Astrocyte of the spinal cord (primary cell): ENCODE results near the gene YEATS2.

ENCODE experiments used
- DNase-seq: peaks from one replicate; pipeline ENCODE4 v3.0.0; 2011; ENCODE audit warnings: low read depth, low spot score
- H3K4me3 ChIP-seq: 2 replicates; pipeline ENCODE4 v1.5.1; 2011; ENCODE audit warnings: low read depth, mild to moderate bottlenecking, low read length, moderate library complexity
- CTCF ChIP-seq: IDR thresholded peaks from 2 replicates; pipeline ENCODE4 v1.5.1; 2012; ENCODE audit warnings: low read depth, mild to moderate bottlenecking, low read length, inconsistent platforms
- in situ Hi-C: cut with HindIII; loops from 2 replicates; pipeline ENCODE4 v1.10.0; 2017; ENCODE audit warnings: low sequenced_read_pairs

YEATS2 gene

DNA sequence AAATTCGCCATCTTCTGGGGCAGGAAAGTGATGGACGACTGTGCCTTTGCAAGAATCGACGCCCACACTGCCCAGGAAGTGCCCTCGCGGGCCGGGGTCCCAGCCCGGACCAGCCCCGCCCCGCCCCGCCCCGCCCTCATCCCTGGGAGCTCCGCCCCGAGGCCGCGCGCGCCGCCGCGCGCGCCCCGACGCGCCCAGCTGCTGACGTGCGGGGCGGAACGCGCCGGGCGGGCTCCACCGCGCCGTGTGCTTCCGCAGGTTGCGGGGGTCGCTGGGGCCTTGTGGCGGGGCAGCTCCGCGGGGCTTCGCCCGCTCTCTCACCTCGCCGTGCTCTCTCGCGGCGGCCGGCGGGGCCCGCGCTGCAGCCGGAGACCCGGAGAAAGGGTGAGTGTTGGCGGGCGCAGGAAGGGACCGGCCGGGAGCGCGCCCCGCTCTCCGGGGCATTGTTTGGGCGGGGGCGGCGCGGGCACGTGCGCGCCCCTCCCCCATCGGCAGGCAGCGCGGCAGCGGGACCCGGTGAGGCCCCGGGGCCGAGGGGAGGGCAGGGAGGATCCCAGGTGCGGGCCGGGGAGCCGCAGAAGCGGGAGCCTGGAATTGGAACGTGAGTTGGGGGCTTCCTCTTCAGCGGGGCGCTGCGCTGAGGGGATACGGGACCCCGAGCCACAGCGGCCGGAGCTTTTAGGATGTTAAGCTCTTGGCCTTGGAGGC, at the start of gene YEATS2:
Gene YEATS2, plus strand, starts transcription at position 188 of the 708 bp plus-strand sequence. CDS start 17,366 bp downstream, outside the sequence.
- H3K4me3 ChIP-seq, result peak within 1 kb of the TSS; percentile 57
- DNase-seq, result peak; percentile 56
- in situ Hi-C loops, result no loop called here
- no peak for TF ChIP-seq CTCF

DNA sequence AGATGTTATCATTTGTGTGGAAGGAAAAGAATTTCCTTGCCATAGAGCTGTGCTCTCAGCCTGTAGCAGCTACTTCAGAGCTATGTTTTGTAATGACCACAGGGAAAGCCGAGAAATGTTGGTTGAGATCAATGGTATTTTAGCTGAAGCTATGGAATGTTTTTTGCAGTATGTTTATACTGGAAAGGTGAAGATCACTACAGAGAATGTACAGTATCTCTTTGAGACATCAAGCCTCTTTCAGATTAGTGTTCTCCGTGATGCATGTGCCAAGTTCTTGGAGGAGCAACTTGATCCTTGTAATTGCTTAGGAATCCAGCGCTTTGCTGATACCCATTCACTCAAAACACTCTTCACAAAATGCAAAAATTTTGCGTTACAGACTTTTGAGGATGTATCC, 47.0 kb upstream of the YEATS2 start:
- in situ Hi-C loops, result no loop called here
- DNase-seq, result no peak
- H3K4me3 ChIP-seq, result no peak overlapping the region
- no peak for TF ChIP-seq CTCF

DNA sequence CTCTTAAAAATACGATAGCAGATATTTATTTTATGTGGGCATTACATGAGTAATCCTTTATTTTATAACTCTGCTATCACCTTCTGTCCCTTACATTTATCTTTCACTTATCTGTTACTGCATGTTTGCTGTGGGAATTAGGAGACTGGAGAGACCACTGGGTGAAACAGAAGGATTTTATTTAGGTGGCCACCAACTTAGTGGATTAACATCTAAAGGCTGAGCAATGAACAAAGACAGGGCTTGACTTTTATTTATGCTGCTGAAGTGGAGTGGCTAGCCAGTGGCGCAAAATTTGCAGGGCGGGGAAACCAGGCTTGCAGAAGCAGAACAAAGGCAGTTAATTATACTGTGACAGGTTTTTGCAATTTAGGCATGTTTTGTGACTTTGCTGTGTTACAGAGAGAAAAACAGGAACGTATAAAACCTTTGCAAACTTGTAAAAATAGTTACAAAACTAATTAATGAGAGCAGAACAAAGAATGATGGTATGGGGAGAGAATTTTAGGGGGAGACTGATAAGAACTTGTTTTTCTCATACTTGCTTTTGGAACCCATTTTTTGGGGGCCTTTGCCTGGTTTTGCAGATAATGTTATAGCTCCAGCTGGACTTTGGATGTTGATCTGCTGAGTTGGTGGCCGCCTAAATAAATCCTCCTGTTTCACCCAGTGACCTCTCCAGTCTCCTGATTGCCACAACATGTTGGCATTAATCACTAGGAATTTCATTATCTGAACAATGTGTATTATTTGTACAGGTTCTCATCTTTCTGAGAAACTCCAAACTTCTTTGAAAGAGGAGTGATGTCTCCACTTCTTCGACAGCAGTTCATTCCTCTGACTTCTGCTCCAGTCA, 44.2 kb upstream of the YEATS2 start:
- H3K4me3 ChIP-seq, result no peak overlapping the region
- peak; percentile 27 for DNase-seq
- TF ChIP-seq CTCF, result no peak
- in situ Hi-C loops, result no loop called here

DNA sequence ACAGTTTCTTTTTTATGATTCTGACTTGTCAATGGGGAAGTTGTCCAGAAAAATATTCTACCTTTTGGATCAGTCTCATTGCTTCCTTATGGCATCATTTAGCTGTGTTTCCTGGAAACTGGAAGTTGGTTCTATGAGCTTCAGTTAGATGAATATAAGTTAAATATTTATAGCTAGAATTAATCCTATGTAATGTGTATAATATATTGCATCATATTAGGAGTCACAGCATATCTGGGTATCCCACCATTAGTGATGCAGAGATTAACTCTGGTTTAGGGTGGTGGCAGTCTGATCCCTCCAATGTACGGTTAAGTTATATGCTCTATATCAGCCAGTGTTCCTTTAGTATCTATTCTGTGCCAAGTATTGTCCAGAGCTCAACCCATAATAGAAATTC, 42.9 kb upstream of the YEATS2 start:
- no peak overlapping the region for H3K4me3 ChIP-seq
- in situ Hi-C loops, result no loop called here
- no peak for DNase-seq
- TF ChIP-seq CTCF, result no peak

GRCh38 chr3:183662099-183662498, 35.5 kb upstream of the YEATS2 start:
- TF ChIP-seq CTCF, result no peak

DNA sequence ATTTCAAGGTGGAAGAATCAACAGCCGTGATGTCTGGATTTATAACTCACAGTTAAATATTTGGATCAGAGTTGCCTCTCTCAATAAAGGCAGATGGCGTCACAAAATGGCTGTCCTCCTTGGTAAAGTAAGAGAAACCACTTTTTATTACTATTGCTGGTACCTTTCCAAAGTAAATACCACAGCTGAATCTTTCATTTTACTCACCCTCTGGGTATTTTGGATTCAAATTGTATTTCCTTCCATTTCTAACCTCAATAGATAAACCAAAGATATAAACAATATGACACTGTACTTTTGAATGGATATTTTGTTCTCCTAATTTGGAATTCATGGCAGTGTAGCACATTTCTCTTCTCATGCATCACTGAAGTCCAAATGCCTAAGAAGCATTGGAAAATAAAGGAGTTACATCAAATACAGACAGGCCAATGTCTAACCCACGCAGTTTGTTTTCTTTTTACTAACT, 32.6 kb upstream of the YEATS2 start:
- in situ Hi-C loops, result no loop called here
- no peak for TF ChIP-seq CTCF
- DNase-seq, result peak; percentile 97
- no peak overlapping the region for H3K4me3 ChIP-seq

More at GRCh38 chr3:183662099-183662498, 35.5 kb upstream of the YEATS2 start:
- DNase-seq, result no peak
- no peak overlapping the region for H3K4me3 ChIP-seq
- in situ Hi-C loops, result no loop called here
